Mucosa of stomach (tissue), 1 donor: Measurements from ENCODE around the gene RECK.

Experiments used
- H3K27me3 ChIP-seq: one replicate; pipeline ENCODE4 v1.7.0; 2013; ENCODE audit warnings: mild to moderate bottlenecking, low read length; ENCODE audit not compliant: control insufficient read depth, insufficient read depth
- H3K36me3 ChIP-seq: one replicate; pipeline ENCODE4 v1.7.0; 2013; ENCODE audit warnings: low read length; ENCODE audit not compliant: control insufficient read depth, insufficient read depth
- H3K4me1 ChIP-seq: one replicate; pipeline ENCODE4 v1.7.0; 2013; ENCODE audit warnings: mild to moderate bottlenecking, low read length; ENCODE audit not compliant: control insufficient read depth, insufficient read depth
- H3K4me3 ChIP-seq: one replicate; pipeline ENCODE4 v1.7.0; 2013; ENCODE audit warnings: low read length
- H3K9ac ChIP-seq: one replicate; pipeline ENCODE4 v1.7.0; 2013; ENCODE audit warnings: mild to moderate bottlenecking, low read length, moderate library complexity
- H3K9me3 ChIP-seq: one replicate; pipeline ENCODE4 v1.7.0; 2013; ENCODE audit warnings: mild to moderate bottlenecking, low read length, moderate library complexity; ENCODE audit not compliant: control insufficient read depth
- donor health status: Pancreatic carcinoma.

The RECK gene

DNA sequence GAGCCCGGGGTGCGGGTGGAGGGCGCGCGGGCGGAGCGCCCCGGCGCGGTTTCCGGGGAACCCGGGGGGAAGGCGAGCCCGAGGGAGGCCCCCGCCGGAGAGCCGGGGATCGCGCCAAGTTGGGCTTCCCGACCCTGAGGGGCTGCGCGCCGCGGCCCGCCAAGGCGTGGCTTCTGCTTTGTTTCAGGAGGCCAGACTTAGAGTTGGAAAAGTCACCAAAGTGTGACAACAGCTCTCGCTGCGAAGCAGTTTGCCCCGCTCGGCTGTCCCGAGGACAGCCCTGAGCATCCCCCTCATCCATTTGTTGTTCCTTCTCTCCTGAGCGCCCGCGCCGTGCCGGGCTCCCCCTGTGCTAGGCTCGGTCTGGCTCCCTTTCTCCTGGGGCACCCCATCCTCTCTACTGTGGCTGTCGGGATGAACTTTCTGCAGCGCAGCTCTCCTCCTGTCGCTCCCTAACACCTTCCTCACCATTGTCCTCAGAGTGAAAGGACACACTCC, 100.2 kb downstream of the RECK start:
- Histone ChIP-seq H3K36me3 (no peaks in the 10 kb centered on the region), H3K27me3 (peaks cover 21% of the 10 kb centered on the region), H3K4me1 (peaks cover 53% of the 10 kb centered on the region), H3K9ac (peak overlapping the region; percentile 75), H3K4me3 (peak overlapping the region; percentile 73), H3K9me3 (no peaks in the 10 kb centered on the region)

DNA sequence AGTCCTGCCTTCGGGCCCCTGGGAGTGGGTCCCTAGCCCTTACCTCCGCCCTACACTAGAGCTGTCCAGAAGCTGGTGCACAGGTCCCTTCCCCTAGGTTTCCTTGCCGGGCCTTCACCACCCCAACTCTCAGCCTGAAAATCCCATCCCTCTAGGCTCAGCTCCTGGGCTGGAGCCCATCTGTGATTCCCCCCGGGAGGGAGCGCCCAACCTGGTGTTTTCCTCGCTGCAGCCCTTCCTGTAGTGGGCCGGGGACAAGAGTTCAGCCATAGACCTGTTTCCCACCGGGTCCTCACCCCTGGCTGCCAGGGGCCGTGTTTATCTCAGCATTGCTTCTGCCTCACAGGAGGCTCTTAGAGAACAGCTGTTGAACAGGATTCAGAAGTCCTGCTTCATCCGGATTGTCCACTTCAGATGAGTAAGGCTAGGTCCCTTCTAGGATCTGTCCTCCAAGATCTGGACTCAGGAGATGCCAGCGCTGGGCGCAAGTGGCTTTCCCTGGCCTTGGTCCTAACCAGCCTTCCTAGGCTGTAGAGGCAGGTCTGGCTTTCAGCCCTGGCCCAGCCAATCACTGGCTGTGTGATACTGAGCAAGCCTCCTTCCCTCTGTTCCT, 100.8 kb downstream of the RECK start:
- Histone ChIP-seq H3K4me1 (peaks cover 59% of the 10 kb centered on the region), H3K27me3 (peaks cover 21% of the 10 kb centered on the region), H3K9me3 (no peaks in the 10 kb centered on the region), H3K4me3 (peak overlapping the region; percentile 73), H3K9ac (peak overlapping the region; percentile 75), H3K36me3 (no peaks in the 10 kb centered on the region)

DNA sequence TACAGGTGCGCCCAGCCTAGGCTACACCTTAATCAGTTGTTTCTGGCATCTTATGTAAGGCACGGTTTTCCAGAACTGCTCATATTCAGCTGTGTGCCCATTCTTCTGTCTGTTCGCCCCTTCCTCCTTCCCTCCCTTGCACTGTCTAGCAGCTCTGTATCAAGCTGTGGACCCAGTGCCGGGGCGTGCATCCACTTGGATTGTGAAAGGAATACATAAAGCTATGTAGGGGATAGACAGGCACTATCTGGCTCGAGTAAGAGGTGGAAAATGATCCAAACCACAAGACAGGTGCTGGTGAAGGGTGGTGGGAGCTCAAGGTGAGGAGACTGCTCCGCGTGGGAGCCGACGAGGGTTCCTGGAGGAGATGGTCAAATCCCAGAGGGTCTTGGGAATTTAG, 101.8 kb downstream of the RECK start:
- no peak overlapping the region for H3K9ac ChIP-seq
- H3K4me3 ChIP-seq = no peak overlapping the region
- no peaks in the 10 kb centered on the region for H3K9me3 ChIP-seq
- H3K36me3 ChIP-seq = no peaks in the 10 kb centered on the region
- H3K4me1 ChIP-seq = peaks cover 69% of the 10 kb centered on the region
- peaks cover 21% of the 10 kb centered on the region for H3K27me3 ChIP-seq

DNA sequence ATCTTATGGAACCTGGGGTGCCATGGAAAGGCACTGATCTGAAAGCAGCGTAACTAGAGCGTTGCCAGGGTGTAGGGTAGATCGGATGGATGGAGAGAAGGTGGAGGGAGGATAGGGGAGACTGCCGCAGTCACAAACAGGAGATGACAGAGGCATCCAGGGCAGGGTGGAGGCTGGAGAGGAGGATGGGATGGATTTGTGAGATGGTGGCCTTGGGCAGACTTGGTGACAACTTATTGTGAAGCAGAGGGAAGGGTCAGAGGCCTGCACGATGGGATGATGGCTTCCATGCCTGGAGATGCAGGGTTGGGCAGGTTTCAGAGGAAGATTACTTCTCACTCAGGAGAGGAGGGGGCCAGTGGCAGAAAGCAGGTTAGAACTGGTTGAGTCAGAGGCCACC, 102.2 kb downstream of the RECK start:
- H3K4me3 ChIP-seq = no peak overlapping the region
- no peak overlapping the region for H3K9ac ChIP-seq
- peaks cover 21% of the 10 kb centered on the region for H3K27me3 ChIP-seq
- H3K36me3 ChIP-seq = no peaks in the 10 kb centered on the region
- H3K4me1 ChIP-seq = peaks cover 73% of the 10 kb centered on the region
- H3K9me3 ChIP-seq = no peaks in the 10 kb centered on the region

DNA sequence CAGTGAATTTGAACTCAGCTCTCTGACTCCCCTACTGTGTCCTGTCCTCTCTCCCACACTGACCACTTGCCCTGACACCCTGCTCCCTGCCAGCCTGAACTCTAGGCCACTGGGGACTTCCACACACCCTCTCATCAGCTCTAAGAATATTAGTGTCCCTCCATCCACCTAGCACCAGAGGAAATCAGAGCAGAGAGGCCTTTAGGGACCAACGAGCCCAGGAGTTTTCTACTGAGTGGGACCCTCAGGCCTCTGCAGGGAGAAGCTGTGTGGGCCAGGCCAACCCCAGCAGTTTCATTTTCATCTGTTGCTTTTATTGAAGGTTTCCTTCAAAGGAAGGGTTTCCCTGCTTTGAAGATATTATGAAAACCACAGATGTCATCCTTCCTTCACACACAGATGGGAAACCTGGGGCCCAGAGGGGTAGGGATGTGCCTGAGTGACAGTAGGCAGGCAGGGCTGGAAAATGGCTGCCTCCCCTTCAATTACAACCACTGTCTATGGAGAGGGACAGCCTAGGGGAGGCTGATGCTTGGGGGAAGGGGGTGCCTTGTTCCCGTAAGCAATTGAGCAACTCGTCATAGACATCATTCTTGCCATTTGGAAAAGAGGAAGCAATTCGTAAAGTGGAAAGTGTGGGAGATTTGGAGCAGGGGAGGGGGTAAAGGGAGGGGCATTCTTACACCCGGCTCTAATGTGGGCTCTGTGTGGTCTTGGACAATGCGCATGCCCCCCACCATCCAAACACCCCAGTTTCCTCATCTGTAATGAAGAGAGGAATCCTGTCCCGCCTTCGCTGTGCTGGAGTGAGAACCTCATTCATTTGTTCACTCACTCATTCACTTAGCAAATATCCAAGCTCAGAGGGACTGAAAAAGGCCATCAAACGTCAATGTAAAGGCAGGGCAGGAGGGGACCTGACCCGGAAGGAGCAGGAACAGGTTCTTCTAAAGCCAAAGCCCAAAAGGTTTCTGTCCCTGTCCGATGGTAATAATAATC, 103.7 kb downstream of the RECK start:
- Histone ChIP-seq H3K36me3 (no peaks in the 10 kb centered on the region), H3K4me1 (peaks cover 85% of the 10 kb centered on the region), H3K9me3 (no peaks in the 10 kb centered on the region), H3K27me3 (peaks cover 17% of the 10 kb centered on the region), H3K9ac (no peak overlapping the region), H3K4me3 (no peak overlapping the region)

DNA sequence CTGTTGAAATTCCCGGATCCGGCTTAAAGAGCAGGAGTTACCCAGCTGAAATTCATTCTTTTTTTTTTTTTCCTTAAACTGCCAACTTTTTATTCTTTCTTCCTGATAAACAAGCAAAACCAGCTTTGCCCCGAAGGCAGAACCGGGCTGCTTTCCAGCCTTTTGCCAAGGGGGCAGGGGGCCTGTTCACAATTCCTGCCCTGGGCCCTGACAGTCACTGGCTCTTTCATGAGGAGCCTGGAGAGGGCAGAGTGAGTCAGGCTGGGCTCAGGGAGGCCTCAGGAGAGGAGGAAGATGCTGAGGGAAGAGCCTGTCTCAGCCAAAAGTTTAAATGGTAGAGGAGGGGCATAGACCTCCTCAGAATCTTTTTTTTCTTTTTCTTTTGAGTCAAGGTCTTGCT, 104.6 kb downstream of the RECK start:
- peaks cover 78% of the 10 kb centered on the region for H3K4me1 ChIP-seq
- H3K36me3 ChIP-seq = no peaks in the 10 kb centered on the region
- no peak overlapping the region for H3K4me3 ChIP-seq
- no peaks in the 10 kb centered on the region for H3K9me3 ChIP-seq
- no peak overlapping the region for H3K9ac ChIP-seq
- peaks cover 9% of the 10 kb centered on the region for H3K27me3 ChIP-seq

DNA sequence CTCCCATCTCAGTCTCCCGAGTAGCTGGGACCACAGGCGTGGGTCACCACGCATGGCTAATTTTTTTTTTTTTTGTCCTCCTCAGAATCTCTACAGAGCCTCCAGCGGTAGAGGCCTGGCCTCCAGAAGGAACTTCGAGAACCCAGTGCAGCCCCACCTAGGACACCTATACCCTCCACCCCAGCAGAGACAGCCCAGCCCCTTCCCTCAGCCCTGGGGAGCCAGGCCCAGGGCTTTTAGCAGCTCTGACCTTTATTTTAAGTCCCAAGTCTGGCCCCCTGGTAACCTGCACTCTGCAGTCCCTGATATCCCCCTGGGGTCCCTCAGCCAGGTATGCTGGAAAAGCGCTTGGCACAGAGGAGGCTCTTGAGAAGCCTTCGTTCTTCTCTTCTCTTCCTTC, 105.0 kb downstream of the RECK start:
- Histone ChIP-seq H3K9me3 (no peaks in the 10 kb centered on the region), H3K9ac (peak overlapping the region; percentile 52), H3K36me3 (no peaks in the 10 kb centered on the region), H3K4me1 (peaks cover 78% of the 10 kb centered on the region), H3K4me3 (no peak overlapping the region), H3K27me3 (peaks cover 8% of the 10 kb centered on the region)

DNA sequence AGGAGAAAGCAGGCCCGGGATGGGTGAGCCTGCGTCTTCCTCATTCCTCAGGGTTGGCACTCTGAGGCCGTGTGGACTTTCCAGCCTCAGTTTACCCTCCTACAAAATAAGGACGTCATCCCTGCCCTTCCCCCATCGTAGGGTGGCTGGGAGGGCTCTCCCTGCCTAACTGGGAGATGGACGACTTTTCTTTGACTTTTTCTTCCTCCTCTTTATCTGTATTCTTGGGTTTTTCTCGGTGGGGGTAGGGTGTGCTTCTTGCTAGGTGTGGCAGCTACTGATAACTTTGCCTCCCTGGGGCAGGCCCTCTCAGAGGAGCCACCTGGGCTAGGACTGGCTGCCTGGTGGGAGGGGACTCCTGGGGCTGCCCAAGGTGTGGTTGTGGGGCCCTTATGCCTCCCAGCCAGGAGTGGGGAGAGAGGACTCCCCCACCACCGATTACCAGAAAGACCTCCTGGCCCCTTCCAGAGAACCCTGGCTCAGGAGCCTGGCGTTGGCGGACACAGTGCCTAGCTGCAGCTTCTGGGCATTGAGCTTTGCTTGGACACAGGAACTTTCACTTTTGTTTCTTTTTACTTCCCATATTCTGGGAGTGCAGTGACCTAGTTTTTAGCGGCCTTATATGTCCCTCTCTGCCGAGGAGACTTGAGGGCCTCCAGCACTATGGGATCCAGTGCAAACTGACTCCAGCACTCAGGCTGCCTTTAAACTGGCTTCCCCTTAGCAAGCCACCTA, 106.0 kb downstream of the RECK start:
- Histone ChIP-seq H3K4me1 (peaks cover 69% of the 10 kb centered on the region), H3K9ac (peak overlapping the region; percentile 52), H3K36me3 (no peaks in the 10 kb centered on the region), H3K9me3 (no peaks in the 10 kb centered on the region), H3K4me3 (peak overlapping the region; percentile 14), H3K27me3 (no peaks in the 10 kb centered on the region)

DNA sequence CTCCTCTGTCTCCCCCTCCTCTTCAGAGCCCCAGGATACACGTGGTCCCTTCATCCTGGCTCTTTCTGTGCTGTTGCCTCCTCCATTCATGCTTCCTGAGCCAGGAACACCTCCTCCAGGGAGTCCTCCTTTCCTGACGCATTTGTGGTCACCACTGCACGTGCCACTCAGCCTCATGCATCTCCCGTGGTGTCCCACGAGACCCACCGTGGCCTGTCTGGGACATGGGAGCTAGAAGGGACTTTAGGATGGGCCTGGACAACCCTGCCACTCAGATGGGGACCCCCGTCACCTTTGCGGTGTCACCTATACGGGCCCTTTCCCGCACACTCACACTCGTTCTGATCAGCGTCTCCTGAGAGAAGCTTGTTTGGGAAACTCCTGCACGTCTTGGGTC, 106.5 kb downstream of the RECK start:
- Histone ChIP-seq H3K4me3 (no peak overlapping the region), H3K9me3 (no peaks in the 10 kb centered on the region), H3K9ac (peak overlapping the region; percentile 52), H3K36me3 (no peaks in the 10 kb centered on the region), H3K27me3 (no peaks in the 10 kb centered on the region), H3K4me1 (peaks cover 68% of the 10 kb centered on the region)

DNA sequence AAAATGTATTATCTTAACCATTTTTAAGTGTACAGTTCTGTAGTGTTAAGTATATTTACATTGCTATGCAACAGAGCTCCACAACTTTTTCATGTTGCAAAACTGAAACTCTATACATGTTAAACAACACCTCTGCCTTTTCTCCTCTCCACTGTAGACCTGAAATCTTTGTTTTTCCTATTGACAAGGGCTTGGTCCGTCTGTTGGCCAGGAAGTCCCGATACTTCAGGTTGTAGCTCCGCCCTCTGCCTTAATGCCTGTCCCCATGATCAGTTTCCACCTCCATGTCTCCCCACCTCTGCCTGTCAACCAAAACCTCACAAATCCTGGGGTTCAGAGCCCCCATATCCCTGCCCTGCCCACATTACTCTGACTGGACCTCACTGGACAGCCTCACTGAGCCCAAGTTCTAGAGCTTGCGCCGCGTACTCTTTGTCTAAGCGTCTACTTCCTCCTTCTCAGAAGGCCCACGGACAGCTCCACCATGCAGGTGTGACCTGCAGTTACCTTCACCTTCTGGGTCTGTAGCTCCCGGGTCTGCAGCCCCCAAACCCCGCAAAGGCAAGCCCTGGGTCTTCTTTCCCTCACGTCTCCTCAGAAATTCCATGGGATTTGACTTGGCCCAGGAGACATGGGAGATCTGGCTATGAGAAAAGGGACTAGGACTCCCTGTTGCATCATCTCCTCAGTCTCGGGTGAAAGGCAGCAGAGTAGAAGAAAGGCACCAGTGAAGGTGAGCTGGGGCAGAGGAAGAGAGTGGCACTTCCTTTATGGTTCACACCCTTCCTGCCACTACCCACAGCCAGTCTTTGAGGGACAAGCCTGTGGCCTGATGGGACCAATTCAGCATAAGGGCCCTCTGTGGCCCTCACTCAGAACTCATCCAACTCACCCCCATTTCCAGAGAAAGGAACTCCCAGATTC, 107.9 kb downstream of the RECK start:
- no peaks in the 10 kb centered on the region for H3K9me3 ChIP-seq
- H3K4me3 ChIP-seq = no peak overlapping the region
- no peaks in the 10 kb centered on the region for H3K36me3 ChIP-seq
- H3K4me1 ChIP-seq = peaks cover 60% of the 10 kb centered on the region
- H3K9ac ChIP-seq = no peak overlapping the region
- no peaks in the 10 kb centered on the region for H3K27me3 ChIP-seq

DNA sequence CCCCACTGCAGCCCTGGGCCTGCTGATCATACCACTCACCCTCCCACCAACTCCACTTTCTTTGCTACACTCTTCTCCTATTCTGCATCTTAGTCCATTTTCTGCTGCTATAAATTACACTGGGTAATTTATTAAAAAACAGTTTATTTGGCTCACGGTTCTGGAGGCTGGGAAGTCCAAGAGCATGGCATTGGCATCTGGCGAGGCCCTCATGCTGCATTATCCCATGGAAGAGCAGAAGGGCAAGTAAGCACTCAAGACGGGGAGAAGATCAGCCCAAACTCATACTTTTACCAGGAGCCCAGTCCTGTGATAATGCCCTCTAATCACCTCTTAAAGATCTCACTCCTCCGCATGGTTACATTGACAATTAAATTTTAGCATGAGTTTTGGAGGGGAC, 109.3 kb downstream of the RECK start:
- Histone ChIP-seq H3K4me1 (peaks cover 46% of the 10 kb centered on the region), H3K9me3 (no peaks in the 10 kb centered on the region), H3K4me3 (no peak overlapping the region), H3K27me3 (no peaks in the 10 kb centered on the region), H3K9ac (no peak overlapping the region), H3K36me3 (no peaks in the 10 kb centered on the region)
